ENCODE data around the gene DLST. TPM values are rescaled to one million over a fixed set of nuclear protein-coding genes. Genes with fewer than 3 reads are reported as not detected.
"Not testable (repeated sequence)": the region's sequence is repeated elsewhere in the genome, so short reads cannot be mapped to it uniquely, and the experiment has no call there.

The DLST gene
- total RNA-seq, 1 donor from 2014 or later: 74.5 TPM

DNA sequence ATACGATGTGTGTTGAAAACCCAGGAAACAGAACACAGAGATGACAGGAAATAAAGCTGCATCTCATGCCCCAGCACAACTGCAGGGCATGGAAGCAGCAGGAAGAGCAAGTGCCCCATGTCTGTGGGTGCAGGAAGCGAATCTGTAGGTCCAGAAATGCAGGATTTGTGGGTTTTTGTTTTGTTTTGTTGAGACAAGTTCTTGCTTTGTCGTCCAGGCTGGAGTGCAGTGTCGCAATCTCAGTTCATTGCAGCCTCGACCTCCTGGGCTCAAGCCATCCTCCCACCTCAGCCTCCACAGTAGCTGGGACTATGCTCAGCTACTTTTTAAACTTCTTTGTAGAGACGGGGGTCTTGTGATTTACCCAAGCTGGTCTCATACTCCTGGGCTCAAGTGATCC, 47.5 kb downstream of the DLST start:
- TF ChIP-seq, protein P1, sequence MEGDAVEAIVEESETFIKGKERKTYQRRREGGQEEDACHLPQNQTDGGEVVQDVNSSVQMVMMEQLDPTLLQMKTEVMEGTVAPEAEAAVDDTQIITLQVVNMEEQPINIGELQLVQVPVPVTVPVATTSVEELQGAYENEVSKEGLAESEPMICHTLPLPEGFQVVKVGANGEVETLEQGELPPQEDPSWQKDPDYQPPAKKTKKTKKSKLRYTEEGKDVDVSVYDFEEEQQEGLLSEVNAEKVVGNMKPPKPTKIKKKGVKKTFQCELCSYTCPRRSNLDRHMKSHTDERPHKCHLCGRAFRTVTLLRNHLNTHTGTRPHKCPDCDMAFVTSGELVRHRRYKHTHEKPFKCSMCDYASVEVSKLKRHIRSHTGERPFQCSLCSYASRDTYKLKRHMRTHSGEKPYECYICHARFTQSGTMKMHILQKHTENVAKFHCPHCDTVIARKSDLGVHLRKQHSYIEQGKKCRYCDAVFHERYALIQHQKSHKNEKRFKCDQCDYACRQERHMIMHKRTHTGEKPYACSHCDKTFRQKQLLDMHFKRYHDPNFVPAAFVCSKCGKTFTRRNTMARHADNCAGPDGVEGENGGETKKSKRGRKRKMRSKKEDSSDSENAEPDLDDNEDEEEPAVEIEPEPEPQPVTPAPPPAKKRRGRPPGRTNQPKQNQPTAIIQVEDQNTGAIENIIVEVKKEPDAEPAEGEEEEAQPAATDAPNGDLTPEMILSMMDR (IDR thresholded peaks at IDR 0.05): no peak
- no peaks in the 10 kb centered on the region for H3K9me3 Mint-ChIP-seq (ENCODE audit: low read depth)
- no peak overlapping the region for H3K27ac Mint-ChIP-seq (ENCODE audit: unreplicated experiment)
- DNase-seq (ENCODE audit: low spot score): no peak
- peaks cover 6% of the 10 kb centered on the region for H3K4me1 Mint-ChIP-seq (ENCODE audit: low read depth)
- H3K36me3 Mint-ChIP-seq (ENCODE audit: low read depth): no peaks in the 10 kb centered on the region
- peaks cover 5% of the 10 kb centered on the region for H3K27me3 Mint-ChIP-seq (ENCODE audit: low read depth)
- no peak overlapping the region for H3K4me3 Mint-ChIP-seq (ENCODE audit: unreplicated experiment)

GRCh38 chr14:74931744-74932143, 50.0 kb downstream of the DLST start:
- not testable (repeated sequence) for H3K27ac Mint-ChIP-seq (ENCODE audit: unreplicated experiment); H3K9me3 Mint-ChIP-seq (ENCODE audit: low read depth); H3K4me1 Mint-ChIP-seq (ENCODE audit: low read depth); H3K36me3 Mint-ChIP-seq (ENCODE audit: low read depth); DNase-seq (ENCODE audit: low spot score); H3K27me3 Mint-ChIP-seq (ENCODE audit: low read depth); H3K4me3 Mint-ChIP-seq (ENCODE audit: unreplicated experiment)

DNA sequence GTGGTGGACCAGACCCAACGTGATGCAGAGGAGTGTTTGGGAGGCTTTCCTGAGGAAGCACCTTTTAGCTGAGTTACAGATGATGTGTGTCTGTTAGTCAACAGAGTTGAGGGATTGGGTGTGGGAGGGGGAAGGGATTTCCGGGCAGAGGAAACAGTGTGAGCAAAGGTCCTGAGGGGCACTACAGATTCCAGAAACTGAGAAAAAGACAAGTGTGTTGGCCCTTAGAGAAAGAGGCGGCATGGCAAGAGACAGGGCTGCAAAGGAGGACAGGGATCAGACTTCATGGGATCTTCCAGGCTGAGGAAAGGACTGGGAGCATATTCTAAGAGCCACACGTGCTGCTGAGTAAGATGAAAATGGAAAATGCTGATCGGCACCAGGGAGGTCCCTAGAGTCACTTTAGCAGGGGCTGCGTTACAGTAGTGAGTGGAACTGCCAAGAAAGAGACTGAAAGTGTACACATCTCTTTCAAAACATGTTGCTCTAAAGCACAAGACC, 50.7 kb downstream of the DLST start:
- no peak for DNase-seq (ENCODE audit: low spot score)
- no peak overlapping the region for H3K27ac Mint-ChIP-seq (ENCODE audit: unreplicated experiment)
- H3K9me3 Mint-ChIP-seq (ENCODE audit: low read depth): no peaks in the 10 kb centered on the region

GRCh38 chr14:74932936-74933335, 51.2 kb downstream of the DLST start:
- H3K27me3 Mint-ChIP-seq (ENCODE audit: low read depth); H3K4me1 Mint-ChIP-seq (ENCODE audit: low read depth); H3K27ac Mint-ChIP-seq (ENCODE audit: unreplicated experiment); DNase-seq (ENCODE audit: low spot score); H3K4me3 Mint-ChIP-seq (ENCODE audit: unreplicated experiment); H3K36me3 Mint-ChIP-seq (ENCODE audit: low read depth); H3K9me3 Mint-ChIP-seq (ENCODE audit: low read depth): not testable (repeated sequence)

More for the DNA sequence above, 50.7 kb downstream of the DLST start:
- Mint-ChIP-seq H3K4me3 (ENCODE audit: unreplicated experiment) (no peak overlapping the region), H3K4me1 (ENCODE audit: low read depth) (peaks cover 6% of the 10 kb centered on the region), H3K36me3 (ENCODE audit: low read depth) (no peaks in the 10 kb centered on the region), H3K27me3 (ENCODE audit: low read depth) (peaks cover 1% of the 10 kb centered on the region)
- TF ChIP-seq, protein P1 (IDR thresholded peaks at IDR 0.05): no peak

DNA sequence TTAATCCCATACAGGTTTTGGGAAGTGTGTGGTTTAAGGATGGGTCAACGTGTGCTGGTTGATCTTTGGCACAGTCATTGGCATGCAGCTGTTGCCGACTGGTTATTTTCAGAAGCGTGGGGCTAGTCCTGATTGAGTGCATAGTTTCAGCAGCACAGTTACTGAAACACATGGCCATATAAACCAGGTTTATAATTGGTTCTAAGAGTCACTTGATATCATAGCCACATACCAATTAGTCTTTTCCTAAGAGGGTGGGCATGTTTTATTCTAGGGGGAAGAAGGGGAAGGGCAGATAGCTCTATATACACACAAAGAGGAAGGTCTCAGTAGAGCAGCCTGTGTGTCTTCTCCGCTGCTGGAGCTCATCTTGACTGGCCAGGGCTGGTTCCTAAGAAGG, 52.3 kb downstream of the DLST start:
- peaks cover 4% of the 10 kb centered on the region for H3K9me3 Mint-ChIP-seq (ENCODE audit: low read depth)
- peaks cover 1% of the 10 kb centered on the region for H3K27me3 Mint-ChIP-seq (ENCODE audit: low read depth)
- H3K36me3 Mint-ChIP-seq (ENCODE audit: low read depth): no peaks in the 10 kb centered on the region
- TF ChIP-seq, protein P1 (IDR thresholded peaks at IDR 0.05): no peak
- DNase-seq (ENCODE audit: low spot score): no peak
- H3K4me1 Mint-ChIP-seq (ENCODE audit: low read depth): peaks cover 9% of the 10 kb centered on the region
- H3K4me3 Mint-ChIP-seq (ENCODE audit: unreplicated experiment): no peak overlapping the region
- no peak overlapping the region for H3K27ac Mint-ChIP-seq (ENCODE audit: unreplicated experiment)

DNA sequence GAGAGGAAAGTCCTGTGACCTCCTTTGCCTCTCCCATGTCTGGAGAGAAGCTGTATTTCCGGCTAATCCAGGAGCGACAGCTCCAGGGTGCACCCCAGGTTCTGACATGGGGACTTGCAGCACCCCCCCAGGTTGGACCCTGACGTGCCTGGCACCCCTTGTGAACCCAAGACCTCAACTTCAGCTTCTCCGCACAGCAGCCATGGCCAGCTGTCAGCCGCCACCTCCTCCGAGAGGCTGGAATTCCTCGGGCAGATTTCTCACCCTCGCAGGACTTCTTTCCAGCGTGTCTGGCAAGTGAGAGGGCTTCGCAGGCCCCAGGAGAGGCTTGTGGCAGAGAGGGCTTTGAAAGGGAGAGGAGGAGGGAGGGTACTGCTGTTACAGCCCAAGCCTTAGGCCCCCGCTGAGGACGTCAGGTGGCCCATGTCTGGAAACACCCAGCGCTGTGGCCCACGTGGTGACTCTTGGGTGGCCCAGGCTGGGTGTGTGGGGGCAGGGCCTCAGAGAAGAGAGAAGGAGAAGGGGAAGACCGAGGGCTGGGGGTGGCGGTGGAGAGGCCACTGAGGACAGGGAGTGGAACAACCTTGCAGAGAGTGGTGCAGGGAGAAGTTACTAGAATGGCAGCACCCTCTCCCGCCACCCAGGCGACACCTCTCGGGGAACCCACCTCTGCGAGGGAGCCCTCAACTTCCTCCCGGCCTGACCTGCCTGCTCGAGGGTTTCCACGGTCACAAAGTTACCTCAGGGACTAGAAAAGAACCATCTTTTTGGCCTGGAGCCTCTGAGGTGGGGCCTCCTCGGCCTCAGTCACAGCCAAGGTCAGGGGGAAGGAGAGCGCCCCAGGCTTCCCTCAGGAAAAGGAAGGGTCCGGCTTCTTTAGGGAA, 53.0 kb downstream of the DLST start:
- peaks cover 4% of the 10 kb centered on the region for H3K9me3 Mint-ChIP-seq (ENCODE audit: low read depth)
- H3K4me3 Mint-ChIP-seq (ENCODE audit: unreplicated experiment): no peak overlapping the region
- peaks cover 16% of the 10 kb centered on the region for H3K4me1 Mint-ChIP-seq (ENCODE audit: low read depth)
- TF ChIP-seq, protein P1 (IDR thresholded peaks at IDR 0.05): no peak
- DNase-seq (ENCODE audit: low spot score): no peak
- no peaks in the 10 kb centered on the region for H3K36me3 Mint-ChIP-seq (ENCODE audit: low read depth)
- H3K27ac Mint-ChIP-seq (ENCODE audit: unreplicated experiment): no peak overlapping the region
- peaks cover 1% of the 10 kb centered on the region for H3K27me3 Mint-ChIP-seq (ENCODE audit: low read depth)

All from chondrocyte (in vitro differentiated cells).